ENCODE data around the gene NTMT2. TPM values are rescaled to one million over a fixed set of nuclear protein-coding genes. Genes with fewer than 3 reads are reported as not detected.

The NTMT2 gene
- total and polyA plus RNA-seq, 9 of the 15 experiments (the other 6 are each of a cell fraction or from before 2014, with no cell fraction given): not detected

GRCh38 chr1:170157820-170158219 is 12.1 kb downstream of the NTMT2 start:
- DNase-seq (ENCODE audit: extremely low read depth in 1 of 4, low spot score in 3 of 4): no peak
- H3K9ac ChIP-seq (ENCODE audit: insufficient read depth in 1 of 2, low read depth in 2 of 2, low read length in 2 of 2): no peak overlapping the region
- ChIA-PET POLR2A (no interaction called here), CTCF (ENCODE audit: low intra/inter-chr PET ratio) (no interaction called here)
- ATAC-seq: no peak
- H3K9me3 ChIP-seq (replicated peaks; ENCODE audit: control insufficient read depth, insufficient read depth, low read depth, low read length): no peaks in the 10 kb centered on the region
- H3K27ac ChIP-seq (ENCODE audit: extremely low read depth, low read depth, low read length): no peak overlapping the region
- no peaks in the 10 kb centered on the region for H3K36me3 ChIP-seq (ENCODE audit: control insufficient read depth, insufficient read depth, low read length)
- H3K4me2 ChIP-seq (ENCODE audit: insufficient read depth, low read length): no peak overlapping the region
- intact Hi-C loops (cut with micrococcal nuclease): no loop called here
- no peaks in the 10 kb centered on the region for H3K27me3 ChIP-seq (ENCODE audit: control insufficient read depth in 2 of 2, insufficient read depth in 2 of 2, low read length in 2 of 2)
- 3% methylated on average over 2 of the region's 2 CpGs for WGBS (ENCODE audit: insufficient coverage, low coverage, missing lambda C conversion rate)
- no peak for FAIRE-seq
- TF ChIP-seq KDM2B (CRISPR knock-in tag; IDR thresholded peaks at IDR 0.05): no peak
- no peak for TF ChIP-seq SNRNP70 (optimal IDR thresholded peaks at IDR 0.05; ENCODE audit: low read depth, low read length)
- no peak for TF ChIP-seq CBX8 (IDR thresholded peaks at IDR 0.05; ENCODE audit: borderline replicate concordance, extremely low read depth, low read depth, low read length, poor library complexity, severe bottlenecking)
- TF ChIP-seq HMGXB4 (CRISPR knock-in tag; IDR thresholded peaks at IDR 0.05): no peak
- TF ChIP-seq HOMEZ (CRISPR knock-in tag; IDR thresholded peaks at IDR 0.05): no peak
- no peak for TF ChIP-seq HINFP (tag; conservative IDR thresholded peaks at IDR 0.05; ENCODE audit: low read depth)
- TF ChIP-seq ILK (tag; IDR thresholded peaks at IDR 0.05; ENCODE audit: borderline replicate concordance, low read depth): no peak
- TF ChIP-seq HDGF (IDR thresholded peaks at IDR 0.05): no peak
- no peak for TF ChIP-seq CBX1 (IDR thresholded peaks at IDR 0.05; ENCODE audit: low read depth)
- no peak for TF ChIP-seq HDAC3 (IDR thresholded peaks at IDR 0.05; ENCODE audit: borderline replicate concordance, partially characterized antibody)
- no peak for TF ChIP-seq FOXM1 (IDR thresholded peaks at IDR 0.05; ENCODE audit: low read depth)
- TF ChIP-seq FOXM1 (CRISPR knock-in tag; IDR thresholded peaks at IDR 0.05; ENCODE audit: low read depth): no peak
- H4K20me1 ChIP-seq (replicated peaks; ENCODE audit: control insufficient read depth, insufficient read depth, low read length): no peaks in the 10 kb centered on the region
- BruUV-seq (replicated peaks): no TSS peak
- in situ Hi-C loops (cut with MboI): no loop called here
- no peaks in the 10 kb centered on the region for H3K9me1 ChIP-seq (ENCODE audit: control insufficient read depth, insufficient read depth, low read length)
- no peaks in the 10 kb centered on the region for H3K4me1 ChIP-seq (replicated peaks in 1 of 2; ENCODE audit: control insufficient read depth in 2 of 2, insufficient read depth in 2 of 2, low read length in 2 of 2)
- no peaks in the 10 kb centered on the region for H3K79me2 ChIP-seq (ENCODE audit: control insufficient read depth, insufficient read depth, low read length)
- no peak overlapping the region for H2AFZ ChIP-seq (ENCODE audit: low read depth, low read length)
- H3K4me3 ChIP-seq: no peak overlapping the region
